Left ventricle myocardium superior (tissue), 1 donor: ENCODE results near the gene BORCS5. TPM values are rescaled to one million over a fixed set of nuclear protein-coding genes. Genes with fewer than 3 reads are reported as not detected.

Experiments used
- ATAC-seq: fragments of 200-7000 bp; cut with Tn5 transposase; one replicate; pipeline ENCODE4 v1.9.1; 2020; ENCODE audit warnings: mild to moderate bottlenecking, moderate library complexity
- DNase-seq: peaks from one replicate; pipeline ENCODE4 v3.0.0-alpha.2; 2020
- intact Hi-C: fragments of 100-400 bp; cut with micrococcal nuclease; formaldehyde crosslinking; loops from one replicate; pipeline ENCODE4 v1.11.0; 2022
- total RNA-seq: library from RNA; stranded (reverse); fragmentation: NEBNext Ultra II Directional; extraction: Animal tissue kit (Norgen Biotek cat#: 25700); gene quantifications from one replicate; pipeline ENCODE4 v1.2.1, GENCODE V29; 2021
- donor health status: DM: no; HTN: yes; CAD: no; lungs with severe emphysema.

BORCS5 gene
- total RNA-seq, 1 donor from 2014 or later: 9.3 TPM

DNA sequence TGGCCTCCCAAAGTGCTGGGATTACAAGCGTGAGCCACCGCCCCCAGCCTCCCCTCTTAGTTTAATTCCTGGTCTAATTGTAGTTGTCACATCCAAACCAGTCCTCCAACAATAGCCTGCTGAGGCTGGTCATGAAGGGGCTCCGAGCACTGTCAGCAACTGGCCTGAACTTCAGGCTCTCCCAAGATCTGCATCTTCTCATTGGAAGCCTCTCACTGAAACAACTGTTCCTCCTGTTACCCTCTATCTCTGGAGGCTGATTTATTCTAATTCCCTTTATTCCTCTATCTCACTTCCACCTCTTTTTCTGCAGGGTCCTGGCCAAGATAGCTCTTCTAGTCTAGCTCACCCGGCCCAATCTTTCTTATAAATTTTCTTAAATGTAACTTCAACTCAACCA is 116.3 kb downstream of the BORCS5 start:
- intact Hi-C loops: no loop called here
- ATAC-seq: no peak
- no peak for DNase-seq

DNA sequence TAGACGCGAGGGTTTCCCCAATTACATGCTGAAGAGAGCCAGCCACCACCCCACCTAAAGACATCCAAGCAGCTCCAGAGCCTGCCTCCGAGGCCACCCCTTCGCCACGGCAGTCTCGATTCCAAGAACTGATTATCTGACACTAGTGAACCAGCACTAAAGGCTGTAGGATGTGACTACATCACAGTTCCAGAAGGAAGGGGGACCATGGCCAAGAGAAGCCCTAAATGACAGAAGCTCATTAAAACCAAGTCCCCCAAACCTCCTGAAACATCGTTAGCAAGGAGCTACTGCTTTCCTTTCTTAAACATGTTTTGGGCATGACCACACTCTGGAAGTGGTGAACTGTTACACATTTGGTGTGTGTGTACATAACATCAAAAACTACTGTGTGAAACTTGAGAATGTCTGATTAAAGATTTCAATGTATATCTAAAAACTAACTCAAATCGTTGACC is 117.6 kb downstream of the BORCS5 start:
- ATAC-seq (no peak), DNase-seq (no peak)
- intact Hi-C loops: no loop called here

DNA sequence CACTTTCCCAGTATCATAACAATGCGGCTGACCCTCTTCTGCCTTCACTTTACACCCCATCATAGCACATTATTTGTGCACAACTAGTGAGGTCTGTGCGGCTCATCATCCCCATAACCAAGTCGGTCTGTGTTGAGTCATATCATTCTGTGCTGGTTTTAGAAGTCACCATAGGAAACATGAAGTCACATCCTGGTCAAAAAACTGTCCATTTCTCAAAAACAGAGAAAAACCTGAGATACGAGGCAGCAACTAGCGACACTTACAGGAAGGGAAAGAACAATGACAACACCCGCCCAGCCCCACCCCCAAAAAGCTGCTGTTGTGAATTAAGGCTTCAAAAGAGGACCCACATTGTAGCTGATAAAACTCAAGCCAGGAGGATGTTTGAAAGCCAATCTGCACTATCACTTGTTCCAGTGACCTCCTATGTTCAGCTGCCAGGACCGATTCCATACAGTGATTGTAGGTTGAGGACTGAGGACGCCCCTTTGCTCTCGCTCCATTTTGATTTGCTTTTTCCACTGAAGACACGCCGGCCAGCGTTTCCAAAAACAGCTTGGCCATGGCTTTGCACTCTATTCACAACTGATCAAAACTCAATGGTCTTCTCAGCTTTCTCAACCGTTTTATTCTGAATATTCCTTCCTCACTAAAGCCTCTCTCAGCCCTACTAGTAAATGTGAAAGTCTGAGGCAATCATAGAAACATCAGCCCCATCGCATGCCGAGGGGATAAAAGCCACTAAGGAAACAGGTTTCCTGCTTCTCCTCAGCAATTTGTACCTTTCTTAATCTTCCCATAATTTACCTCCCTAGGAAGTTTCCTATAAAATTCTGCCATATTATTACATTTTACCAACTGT is 118.3 kb downstream of the BORCS5 start:
- DNase-seq (no peak), ATAC-seq (peak; percentile 43)
- intact Hi-C loops: no loop called here

DNA sequence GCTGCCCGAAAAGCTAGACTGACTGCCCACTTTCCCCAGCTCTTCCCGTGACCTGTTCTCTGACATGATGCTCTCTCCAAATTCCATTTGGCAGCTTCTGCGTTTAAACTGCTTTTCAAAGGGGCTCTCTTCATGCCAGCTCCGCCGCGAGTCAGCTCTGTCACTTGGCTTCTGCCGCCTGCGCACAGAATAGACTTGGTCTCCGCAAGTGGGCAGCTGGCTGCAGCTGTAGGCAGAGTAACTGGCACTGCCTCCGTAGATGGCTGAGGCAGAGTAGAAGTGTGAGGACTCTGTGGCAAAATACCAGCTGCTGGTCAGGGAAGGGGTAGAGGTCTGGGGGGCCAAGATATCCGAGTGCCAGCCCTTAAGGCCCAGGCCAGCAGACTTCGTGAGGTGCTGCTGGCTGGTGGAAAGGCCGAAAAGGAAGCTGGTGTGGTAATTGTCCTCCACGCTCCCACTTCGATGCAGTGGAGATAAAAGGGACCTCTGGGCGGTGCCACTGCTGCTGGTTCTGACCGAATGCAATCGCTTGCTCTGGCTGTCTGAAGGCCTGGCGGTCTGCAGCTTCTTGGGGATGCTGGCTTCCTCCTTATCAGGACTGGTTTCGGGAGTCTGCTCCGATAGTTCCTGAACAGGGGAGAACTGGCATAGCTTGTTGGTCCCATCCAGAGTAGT is 120.1 kb downstream of the BORCS5 start:
- no peak for DNase-seq
- intact Hi-C loops: no loop called here
- no peak for ATAC-seq

DNA sequence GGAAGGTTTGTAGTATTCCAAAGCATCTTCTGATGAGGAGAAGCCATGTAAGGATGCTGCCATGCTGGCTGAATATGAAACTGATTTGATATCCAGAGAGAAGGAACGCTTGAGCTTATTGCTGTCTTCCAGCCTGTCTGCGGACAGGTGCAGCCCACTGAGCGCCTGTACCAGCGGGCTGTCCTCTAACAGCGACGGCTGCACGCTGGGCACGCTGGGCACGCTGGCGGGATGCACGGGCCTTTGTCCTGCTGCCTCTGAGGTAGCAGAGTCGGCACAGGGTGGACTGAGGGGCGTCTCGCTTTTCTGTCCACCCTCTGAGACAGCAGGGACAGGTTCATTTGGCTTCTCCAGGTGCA is 120.6 kb downstream of the BORCS5 start:
- no peak for ATAC-seq
- intact Hi-C loops: no loop called here
- no peak for DNase-seq

DNA sequence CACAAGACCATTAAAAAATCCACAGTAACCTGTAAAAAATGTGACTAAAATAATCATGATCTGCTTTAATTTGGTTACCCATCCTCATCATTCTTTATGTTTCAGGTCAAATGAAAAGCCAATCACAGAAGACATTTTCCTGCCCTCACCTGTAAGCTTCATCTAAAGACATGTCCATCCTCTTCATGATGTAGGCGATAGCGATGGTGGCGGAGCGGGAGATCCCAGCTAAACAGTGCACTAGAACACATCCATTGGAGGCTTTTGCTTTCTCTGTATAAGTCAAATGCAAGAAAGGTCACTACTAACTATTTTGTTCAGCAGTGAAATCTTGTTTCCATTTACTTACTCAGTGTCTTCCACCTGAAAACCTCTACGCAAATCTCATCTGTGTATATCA is 123.2 kb downstream of the BORCS5 start:
- ATAC-seq (no peak), DNase-seq (no peak)
- intact Hi-C loops: no loop called here

DNA sequence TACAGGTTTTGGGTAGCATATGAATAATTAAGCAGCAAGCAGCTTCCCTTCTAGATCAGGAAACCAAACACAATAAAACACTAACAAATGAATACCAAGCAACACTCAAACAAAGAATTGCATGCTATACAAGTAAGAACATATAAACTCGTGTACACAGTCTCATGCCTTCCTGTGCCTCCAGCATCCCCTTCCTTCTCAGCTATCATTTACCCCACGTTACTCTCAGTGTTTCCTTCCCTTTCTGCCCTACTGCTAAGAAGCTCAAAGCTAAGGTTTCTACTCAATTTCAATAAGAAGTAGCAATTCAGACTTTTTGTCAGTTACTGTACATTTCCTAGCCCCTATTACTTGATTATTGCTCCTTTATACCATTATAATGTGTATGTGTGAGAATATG is 124.8 kb downstream of the BORCS5 start:
- DNase-seq: no peak
- ATAC-seq: no peak
- intact Hi-C loops: no loop called here

DNA sequence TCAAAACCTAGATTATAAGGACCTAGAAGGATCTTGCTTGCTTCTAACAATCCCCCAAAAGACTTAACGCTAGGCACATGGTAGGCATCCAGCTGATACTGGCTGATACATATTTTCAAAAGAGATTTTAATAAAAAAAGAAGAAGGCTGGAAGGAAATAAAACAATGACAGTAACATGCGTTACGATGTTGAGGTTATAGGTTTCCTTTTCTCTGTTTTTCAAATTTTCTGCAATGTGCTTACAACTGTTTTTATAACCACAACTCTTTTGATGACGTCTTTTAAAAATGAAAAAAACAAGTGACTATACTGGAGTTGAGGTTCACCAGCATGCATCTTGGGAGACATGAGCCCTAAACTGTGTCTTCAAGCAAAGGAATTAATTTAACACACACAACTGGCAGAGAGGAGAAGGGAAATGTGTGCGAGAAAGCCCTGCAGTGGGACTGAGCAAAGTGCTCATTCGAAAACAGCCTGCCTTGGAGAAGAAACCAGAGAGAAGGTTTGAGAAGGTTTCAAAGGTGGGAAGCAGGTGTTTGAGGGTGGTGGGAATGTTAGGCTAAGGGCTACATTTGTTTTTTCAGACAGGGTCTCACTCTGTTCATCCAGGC is 125.4 kb downstream of the BORCS5 start:
- ATAC-seq (no peak), DNase-seq (no peak)
- intact Hi-C loops: no loop called here

DNA sequence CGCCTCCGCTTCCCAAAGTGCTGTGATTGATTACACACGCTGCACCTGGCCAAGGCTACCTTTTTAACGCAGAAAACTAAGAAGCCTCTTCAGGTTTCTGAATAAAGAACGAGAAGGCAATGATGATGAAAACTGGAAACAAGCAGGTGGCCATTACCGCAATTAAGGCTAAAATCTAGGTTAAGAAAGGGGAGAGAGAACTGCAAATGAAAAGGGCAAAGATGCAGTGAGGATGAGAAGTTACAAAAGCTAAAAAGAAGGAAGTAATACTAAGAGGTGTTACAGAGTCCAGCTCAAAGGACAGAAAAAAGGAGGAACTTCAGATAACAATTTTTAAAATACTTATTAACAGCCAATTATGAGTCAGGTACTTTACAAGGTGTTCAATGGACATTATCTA is 126.1 kb downstream of the BORCS5 start:
- intact Hi-C loops: no loop called here
- no peak for DNase-seq
- ATAC-seq: no peak

DNA sequence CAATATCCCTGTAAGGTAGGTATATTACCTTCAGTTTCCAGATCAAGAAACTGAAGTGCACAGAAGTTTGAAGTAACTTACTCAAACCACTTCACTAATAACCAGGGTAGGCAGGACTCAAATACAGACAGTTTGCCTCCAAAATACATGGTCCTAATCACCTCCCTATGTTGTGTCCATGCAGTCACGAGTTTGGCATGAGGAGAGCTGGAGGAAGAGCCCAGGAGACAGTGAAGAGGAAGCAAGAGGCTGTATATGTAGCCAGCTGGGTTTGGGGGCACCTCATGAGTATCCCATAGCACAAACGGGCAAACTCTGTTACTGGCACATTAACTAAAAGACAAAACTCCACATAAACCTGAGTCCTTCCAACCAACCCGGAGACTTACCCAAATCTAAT is 126.6 kb downstream of the BORCS5 start:
- ATAC-seq (no peak), DNase-seq (no peak)
- intact Hi-C loops: no loop called here

DNA sequence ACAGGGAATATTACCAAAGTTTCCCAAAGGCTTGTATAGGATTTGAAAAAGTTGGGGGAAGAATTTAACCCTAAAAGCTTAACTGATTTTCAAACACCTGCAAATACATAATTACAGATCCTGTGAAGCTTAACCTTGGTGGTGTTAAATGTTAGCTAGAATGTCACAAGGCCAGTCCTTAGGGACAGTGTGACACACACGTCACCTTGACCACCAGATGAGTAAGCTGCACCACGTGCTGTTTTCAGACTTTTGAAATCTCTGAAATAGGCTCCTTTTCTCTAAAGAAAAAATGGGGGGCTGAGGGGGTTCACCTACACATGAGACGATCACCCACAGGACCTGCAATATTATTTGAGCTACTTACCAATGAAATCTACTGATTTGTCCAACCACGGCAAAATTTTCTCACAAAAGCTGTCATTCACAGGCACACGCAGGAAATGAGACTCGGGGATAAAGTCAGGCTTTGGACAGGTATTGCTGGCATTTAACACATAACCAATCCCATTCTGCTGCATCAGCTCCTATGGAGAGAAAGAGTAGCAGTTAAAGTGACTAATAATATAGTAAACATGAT is 129.9 kb downstream of the BORCS5 start:
- DNase-seq (no peak), ATAC-seq (no peak)
- intact Hi-C loops: no loop called here

DNA sequence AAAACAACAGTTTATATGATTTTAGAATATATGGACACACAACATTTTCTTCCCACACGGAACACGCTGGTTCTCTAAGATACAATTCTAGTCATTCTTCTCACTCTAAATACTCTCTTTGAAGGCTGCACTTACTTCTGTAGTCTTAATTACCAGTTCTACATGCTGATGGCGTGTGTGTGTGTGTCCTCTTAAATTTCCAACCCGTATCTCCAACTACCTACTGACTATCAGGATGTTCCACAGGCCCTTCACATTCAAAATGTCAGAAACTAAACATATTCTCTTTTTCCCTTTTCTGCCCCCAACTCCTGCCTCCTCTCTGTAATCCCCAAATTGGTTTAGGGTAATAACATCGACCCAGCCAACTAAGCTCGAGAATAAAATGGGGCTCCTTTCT is 130.6 kb downstream of the BORCS5 start:
- ATAC-seq: no peak
- intact Hi-C loops: no loop called here

DNA sequence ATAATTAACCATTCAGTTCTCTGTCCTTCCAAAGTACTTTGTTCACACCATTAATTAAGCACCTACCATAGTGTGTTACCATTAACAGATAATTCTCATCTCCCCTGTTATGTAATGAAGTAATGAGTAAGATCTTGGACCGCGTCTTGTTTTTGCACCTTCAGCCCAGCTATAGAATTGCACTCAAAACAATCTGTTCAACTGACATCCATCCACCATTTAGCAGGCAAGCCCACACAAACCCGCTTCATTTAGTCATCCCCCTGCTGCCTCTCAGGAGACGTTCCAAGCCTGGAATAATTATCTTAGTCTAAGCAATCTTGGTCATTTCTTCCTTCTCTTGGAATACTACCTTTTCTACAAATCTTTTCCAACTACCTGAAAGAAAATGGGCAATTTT is 131.4 kb downstream of the BORCS5 start:
- DNase-seq (no peak), ATAC-seq (no peak)
- intact Hi-C loops: no loop called here

More for the DNA sequence above, 130.6 kb downstream of the BORCS5 start:
- no peak for DNase-seq

DNA sequence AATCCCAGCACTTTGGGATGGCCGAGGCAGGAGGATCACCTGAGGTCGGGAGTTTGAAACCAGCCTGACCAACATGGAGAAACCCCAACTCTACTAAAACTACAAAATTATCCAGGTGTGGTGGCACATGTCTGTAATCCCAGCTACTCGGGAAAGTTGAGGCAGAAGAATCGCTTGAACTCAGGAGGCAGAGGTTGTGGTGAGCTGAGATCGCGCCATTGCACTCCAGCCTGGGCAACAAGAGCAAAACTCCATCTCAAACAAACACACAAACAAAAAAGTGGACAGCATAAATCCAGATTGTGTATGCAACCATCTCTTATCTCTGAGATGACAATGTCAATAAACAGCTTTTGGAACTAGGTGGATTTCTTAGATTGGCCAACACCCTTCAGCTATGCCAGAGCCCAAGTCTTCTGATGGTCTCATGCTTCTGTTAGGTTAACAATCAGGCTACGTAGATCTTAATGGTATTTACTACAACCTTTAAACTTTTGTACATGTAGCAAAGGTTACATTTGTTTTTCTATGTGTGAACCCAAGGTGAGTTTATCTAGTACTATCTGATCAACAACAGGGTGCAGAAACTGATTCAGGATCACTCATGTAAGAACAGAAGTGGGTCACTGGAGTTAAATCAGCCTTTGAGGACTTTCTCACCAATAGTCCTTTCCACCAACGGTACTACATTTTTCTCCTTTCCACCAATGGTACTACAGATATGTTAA is 132.1 kb downstream of the BORCS5 start:
- ATAC-seq (no peak), DNase-seq (no peak)
- intact Hi-C loops: no loop called here

DNA sequence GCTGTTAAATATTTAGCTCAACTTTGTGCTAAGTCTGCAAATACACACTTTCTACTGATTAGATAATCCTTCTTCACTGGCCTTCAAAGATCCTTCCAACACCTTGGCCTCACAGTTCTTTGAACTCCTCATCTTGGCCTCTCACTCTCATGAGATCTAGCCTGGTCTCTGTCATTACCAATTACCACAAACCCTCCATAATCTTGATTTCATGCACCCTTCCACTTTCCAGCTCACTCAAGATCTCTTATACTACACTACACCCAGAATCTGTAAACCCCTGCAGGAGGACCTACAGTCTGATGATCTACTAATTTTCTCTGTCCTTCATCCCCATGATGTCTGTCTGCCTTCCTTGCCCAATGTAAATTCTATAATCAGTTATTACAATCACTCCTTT is 134.7 kb downstream of the BORCS5 start:
- intact Hi-C loops: no loop called here
- ATAC-seq: no peak
- no peak for DNase-seq

DNA sequence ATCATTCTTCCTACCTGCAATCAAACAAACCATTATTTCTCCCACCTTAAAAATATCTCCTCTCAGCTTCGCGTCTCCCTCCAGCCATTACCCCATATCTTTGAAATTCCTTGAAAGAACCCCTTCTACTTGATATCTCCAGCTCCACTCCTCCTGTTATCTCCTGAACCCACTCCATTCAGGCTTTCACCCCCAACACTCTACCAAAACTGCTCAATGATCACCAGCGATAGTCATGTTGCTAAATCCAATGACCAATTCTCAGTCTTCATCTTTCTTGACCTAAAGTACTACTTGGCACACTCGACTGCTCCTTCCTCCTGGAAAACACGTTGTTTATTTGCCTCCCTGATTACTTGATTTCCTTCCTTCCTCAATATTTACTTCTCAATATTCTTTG is 135.7 kb downstream of the BORCS5 start:
- intact Hi-C loops: no loop called here
- DNase-seq: no peak
- no peak for ATAC-seq

DNA sequence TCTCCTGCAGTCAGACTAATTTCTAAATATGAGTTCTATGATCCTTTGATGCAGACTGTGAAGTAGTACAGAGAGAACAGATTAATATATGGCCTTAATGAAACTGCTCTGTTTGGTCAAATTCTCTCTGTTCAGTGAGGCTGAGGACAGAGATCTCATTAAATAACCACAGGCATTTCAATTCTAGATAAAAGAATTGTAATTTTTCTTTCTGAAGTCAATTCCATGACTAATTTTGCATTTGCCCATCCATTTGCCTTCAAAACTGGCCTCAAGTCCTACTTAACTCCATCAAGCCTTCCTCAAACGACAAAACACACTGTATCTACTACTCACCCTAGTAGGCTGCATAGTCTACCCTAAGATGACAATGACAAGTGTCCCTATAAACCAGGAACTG is 138.7 kb downstream of the BORCS5 start:
- ATAC-seq: no peak
- no peak for DNase-seq
- intact Hi-C loops: no loop called here

DNA sequence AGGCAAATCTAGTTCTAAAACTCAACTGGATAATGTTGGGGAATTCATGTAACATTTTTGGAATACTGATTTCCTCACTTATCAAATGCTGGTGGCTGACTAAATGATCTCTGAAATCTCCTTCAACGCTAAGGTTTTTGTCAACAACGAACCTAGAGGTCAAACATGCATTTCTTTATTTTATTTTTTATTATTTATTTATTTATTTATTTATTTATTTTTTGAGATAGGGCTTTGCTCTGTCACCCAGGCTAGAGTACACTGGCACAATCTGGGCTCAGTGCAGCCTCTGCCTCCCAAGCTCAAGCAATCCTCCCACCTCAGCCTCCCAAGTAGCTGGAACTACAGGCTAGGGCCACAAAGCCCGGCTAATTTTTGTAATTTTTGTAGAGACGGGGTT is 141.3 kb downstream of the BORCS5 start:
- ATAC-seq (no peak), DNase-seq (no peak)
- intact Hi-C loops: no loop called here

DNA sequence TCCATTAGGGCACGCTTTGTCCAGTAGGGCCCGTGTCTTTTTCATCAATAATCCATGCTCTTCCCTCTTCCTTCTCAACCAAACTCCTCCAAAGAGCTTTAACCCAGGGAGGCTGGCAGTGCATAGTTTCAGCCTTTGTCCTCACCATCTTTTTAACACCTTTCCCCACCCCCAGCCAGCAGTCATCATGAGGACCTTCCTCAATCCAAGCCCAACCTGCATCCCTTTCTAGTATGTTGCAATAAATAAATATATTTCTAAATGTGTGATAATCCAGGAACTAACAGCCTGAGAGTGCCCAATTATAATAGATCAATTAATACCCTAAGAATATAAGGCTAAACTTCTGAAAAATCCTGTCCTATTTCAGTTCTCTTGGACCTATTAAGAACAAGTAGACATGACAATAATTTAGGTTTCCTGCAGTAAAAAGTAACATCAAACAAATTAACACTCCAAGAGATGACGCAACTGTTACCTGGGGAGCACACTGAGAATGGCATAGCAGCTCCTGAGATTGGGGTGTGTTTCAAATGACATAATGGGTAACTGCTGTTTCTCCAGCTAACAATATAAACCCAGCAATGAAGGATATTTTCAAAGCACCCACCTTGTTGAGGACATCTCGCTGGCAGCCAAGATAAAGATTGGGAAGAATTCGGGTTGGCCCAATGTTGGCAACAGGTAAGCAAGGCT is 143.2 kb downstream of the BORCS5 start:
- intact Hi-C loops: no loop called here
- ATAC-seq (no peak), DNase-seq (no peak)
